SK-N-MC (cell line): ENCODE results near the gene CEP68.
A peak's percentile ranks its signal among the peaks of the same experiment; 100 is the strongest.
"Not testable (repeated sequence)": the region's sequence is repeated elsewhere in the genome, so short reads cannot be mapped to it uniquely, and the experiment has no call there.

Source experiments
- DNase-seq: peaks from one replicate; pipeline ENCODE4 v3.0.0-alpha.2; 2011; ENCODE audit warnings: low read depth, low spot score
- H3K27ac ChIP-seq: fragments of 200-600 bp; sonication (generic); 2 replicates; pipeline ENCODE4 v1.5.1; 2016; ENCODE audit warnings: mixed run types
- H3K36me3 ChIP-seq: fragments of 200-600 bp; sonication (generic); 2 replicates; pipeline ENCODE4 v1.6.1; 2017; ENCODE audit warnings: antibody characterized with exemption, low read length, mixed read lengths; ENCODE audit not compliant: insufficient read depth
- H3K4me3 ChIP-seq: fragments of 200-600 bp; sonication (generic); 2 replicates; pipeline ENCODE4 v1.5.1; 2016
- H3K9ac ChIP-seq: fragments of 200-600 bp; sonication (generic); 2 replicates; pipeline ENCODE4 v1.8.0; 2017; ENCODE audit warnings: mixed run types, mixed read lengths; ENCODE audit not compliant: insufficient read length
- H3K9me3 ChIP-seq: fragments of 200-600 bp; sonication (generic); 2 replicates; pipeline ENCODE4 v1.6.1; 2017; ENCODE audit warnings: low read depth, mild to moderate bottlenecking, antibody characterized with exemption, low read length, moderate library complexity, mixed read lengths
- EZH2 ChIP-seq: fragments of 200-600 bp; sonication (generic); IDR thresholded peaks from one replicate; pipeline ENCODE4 v1.6.1; 2017; ENCODE audit warnings: antibody characterized with exemption
- FOXP2 ChIP-seq: optimal IDR thresholded peaks from 2 replicates; pipeline ENCODE3; 2011; ENCODE audit warnings: mild to moderate bottlenecking, moderate library complexity; ENCODE audit not compliant: insufficient read depth; ENCODE audit errors: extremely low read length, control extremely low read depth
- POLR2AphosphoS5 ChIP-seq: IDR thresholded peaks from 2 replicates; pipeline ENCODE4 v1.6.1; 2012; ENCODE audit warnings: mild to moderate bottlenecking, low read depth, low read length, borderline replicate concordance

The CEP68 gene

GRCh38 chr2:65056215-65057053 lies at the start of gene CEP68:
Gene CEP68, plus strand, starts transcription at chr2:65056416. Its CDS starts 13,029 bp downstream, at chr2:65069445.
- Histone ChIP-seq H3K4me3 (peak within 1 kb of the TSS; percentile 95), H3K36me3 (no peaks in the 10 kb centered on the region), H3K9ac (peak within 1 kb of the TSS; percentile 72), H3K27ac (no peak within 1 kb of the TSS), H3K9me3 (no peaks in the 10 kb centered on the region)
- peak; percentile 60 for DNase-seq
- TF ChIP-seq FOXP2, result no peak
- peak; percentile 76 for TF ChIP-seq POLR2AphosphoS5

GRCh38 chr2:65013776-65014175 lies 42.4 kb upstream of the CEP68 start:
- TF ChIP-seq POLR2AphosphoS5 (no peak), EZH2 (no peak), FOXP2 (no peak)
- Histone ChIP-seq H3K9ac (no peak overlapping the region), H3K9me3 (no peaks in the 10 kb centered on the region), H3K4me3 (no peak overlapping the region), H3K27ac (no peak overlapping the region), H3K36me3 (peaks cover 65% of the 10 kb centered on the region)
- no peak for DNase-seq

GRCh38 chr2:65015731-65016130 lies 40.5 kb upstream of the CEP68 start:
- Histone ChIP-seq H3K9ac (no peak overlapping the region), H3K27ac (no peak overlapping the region), H3K36me3 (peaks cover 78% of the 10 kb centered on the region), H3K9me3 (no peaks in the 10 kb centered on the region), H3K4me3 (no peak overlapping the region)
- DNase-seq, result no peak
- TF ChIP-seq POLR2AphosphoS5, result no peak
- no peak for TF ChIP-seq FOXP2
- no peak for TF ChIP-seq EZH2

GRCh38 chr2:65016789-65017188 lies 39.4 kb upstream of the CEP68 start:
- TF ChIP-seq POLR2AphosphoS5 (no peak), FOXP2 (no peak), EZH2 (no peak)
- H3K4me3 ChIP-seq, result no peak overlapping the region
- H3K9ac ChIP-seq, result no peak overlapping the region
- no peak for DNase-seq
- no peaks in the 10 kb centered on the region for H3K9me3 ChIP-seq
- H3K36me3 ChIP-seq, result peaks cover 83% of the 10 kb centered on the region
- no peak overlapping the region for H3K27ac ChIP-seq

- Histone ChIP-seq H3K36me3 (peaks cover 87% of the 10 kb centered on the region), H3K27ac (no peak overlapping the region), H3K4me3 (no peak overlapping the region), H3K9me3 (no peaks in the 10 kb centered on the region), H3K9ac (no peak overlapping the region)
- TF ChIP-seq EZH2 (no peak), FOXP2 (no peak), POLR2AphosphoS5 (no peak)
- no peak for DNase-seq
Measured at GRCh38 chr2:65017335-65017734, 38.9 kb upstream of the CEP68 start.

GRCh38 chr2:65018141-65018582 lies 38.1 kb upstream of the CEP68 start:
- Histone ChIP-seq H3K9me3 (no peaks in the 10 kb centered on the region), H3K27ac (no peak overlapping the region), H3K36me3 (peaks cover 86% of the 10 kb centered on the region), H3K9ac (no peak overlapping the region), H3K4me3 (no peak overlapping the region)
- no peak for DNase-seq
- TF ChIP-seq FOXP2 (no peak), EZH2 (no peak)

GRCh38 chr2:65019010-65019409 lies 37.2 kb upstream of the CEP68 start:
- Histone ChIP-seq H3K9ac (no peak overlapping the region), H3K27ac (no peak overlapping the region), H3K4me3 (no peak overlapping the region), H3K36me3 (peaks cover 82% of the 10 kb centered on the region), H3K9me3 (no peaks in the 10 kb centered on the region)
- no peak for DNase-seq
- TF ChIP-seq POLR2AphosphoS5, result no peak
- no peak for TF ChIP-seq FOXP2
- TF ChIP-seq EZH2, result no peak

- H3K9me3 ChIP-seq, result no peaks in the 10 kb centered on the region
- no peak overlapping the region for H3K9ac ChIP-seq
- DNase-seq, result no peak
- peak overlapping the region; percentile 44 for H3K27ac ChIP-seq
- no peak overlapping the region for H3K4me3 ChIP-seq
- H3K36me3 ChIP-seq, result peaks cover 75% of the 10 kb centered on the region
- TF ChIP-seq EZH2 (no peak), POLR2AphosphoS5 (no peak), FOXP2 (no peak)
Measured at GRCh38 chr2:65019675-65020195, 36.5 kb upstream of the CEP68 start.

- not testable (repeated sequence) for H3K9me3 ChIP-seq, H3K9ac ChIP-seq, H3K4me3 ChIP-seq, DNase-seq
- Histone ChIP-seq H3K36me3 (peaks cover 71% of the 10 kb centered on the region), H3K27ac (peak overlapping the region; percentile 44)
Measured at GRCh38 chr2:65020251-65020650, 36.0 kb upstream of the CEP68 start.
